ENCODE measurements around the gene TMEM59L.

TMEM59L gene

DNA sequence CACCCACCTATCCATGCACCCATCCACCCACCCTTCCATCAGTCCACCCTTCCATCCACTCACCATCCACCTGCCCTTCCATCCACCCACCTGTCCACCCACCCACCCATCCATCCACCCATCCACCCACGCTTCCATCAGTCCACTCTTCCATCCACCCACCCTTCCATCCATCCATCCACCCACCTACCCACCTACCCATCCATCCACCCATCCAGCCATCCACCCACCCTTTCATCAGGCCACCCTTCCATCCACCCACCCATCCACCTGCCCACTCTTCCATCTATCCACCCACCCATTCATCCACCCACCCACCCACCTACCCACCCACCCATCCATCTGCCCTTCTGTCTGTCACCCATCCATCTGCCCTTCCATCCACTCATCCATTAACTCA is 41.2 kb downstream of the TMEM59L start:
- Histone ChIP-seq H3F3A (ENCODE audit: control insufficient read depth, insufficient read depth) (no peaks in the 10 kb centered on the region), H3K4me2 (ENCODE audit: low read length) (no peak overlapping the region), H3K4me1 (ENCODE audit: control insufficient read depth, low read length) (peaks cover 7% of the 10 kb centered on the region), H3K9me2 (replicated peaks; ENCODE audit: control insufficient read depth, low read length) (no peaks in the 10 kb centered on the region), H3K27me3 (ENCODE audit: control insufficient read depth, low read length) (peaks cover 5% of the 10 kb centered on the region; the same call in 1 of the 2 replicates), H3K36me3 (ENCODE audit: control insufficient read depth, low read length) (no peaks in the 10 kb centered on the region), H3K4me3 (ENCODE audit: low read length) (no peak overlapping the region), H3K79me2 (ENCODE audit: control insufficient read depth, low read length) (peaks cover 2% of the 10 kb centered on the region), H3K27ac (ENCODE audit: low read depth, low read length) (no peak overlapping the region), H3K9me3 (ENCODE audit: control insufficient read depth, insufficient read depth, low read length) (no peaks in the 10 kb centered on the region), H4K20me1 (ENCODE audit: control insufficient read depth, insufficient read depth, low read depth, low read length) (no peaks in the 10 kb centered on the region)
- TF ChIP-seq EZH2phosphoT487 (IDR thresholded peaks at IDR 0.05; ENCODE audit: borderline replicate concordance, low read length): no peak
- TF ChIP-seq, protein P1, sequence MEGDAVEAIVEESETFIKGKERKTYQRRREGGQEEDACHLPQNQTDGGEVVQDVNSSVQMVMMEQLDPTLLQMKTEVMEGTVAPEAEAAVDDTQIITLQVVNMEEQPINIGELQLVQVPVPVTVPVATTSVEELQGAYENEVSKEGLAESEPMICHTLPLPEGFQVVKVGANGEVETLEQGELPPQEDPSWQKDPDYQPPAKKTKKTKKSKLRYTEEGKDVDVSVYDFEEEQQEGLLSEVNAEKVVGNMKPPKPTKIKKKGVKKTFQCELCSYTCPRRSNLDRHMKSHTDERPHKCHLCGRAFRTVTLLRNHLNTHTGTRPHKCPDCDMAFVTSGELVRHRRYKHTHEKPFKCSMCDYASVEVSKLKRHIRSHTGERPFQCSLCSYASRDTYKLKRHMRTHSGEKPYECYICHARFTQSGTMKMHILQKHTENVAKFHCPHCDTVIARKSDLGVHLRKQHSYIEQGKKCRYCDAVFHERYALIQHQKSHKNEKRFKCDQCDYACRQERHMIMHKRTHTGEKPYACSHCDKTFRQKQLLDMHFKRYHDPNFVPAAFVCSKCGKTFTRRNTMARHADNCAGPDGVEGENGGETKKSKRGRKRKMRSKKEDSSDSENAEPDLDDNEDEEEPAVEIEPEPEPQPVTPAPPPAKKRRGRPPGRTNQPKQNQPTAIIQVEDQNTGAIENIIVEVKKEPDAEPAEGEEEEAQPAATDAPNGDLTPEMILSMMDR (IDR thresholded peaks at IDR 0.05; ENCODE audit: low read depth, low read length, poor library complexity, severe bottlenecking): no peak

DNA sequence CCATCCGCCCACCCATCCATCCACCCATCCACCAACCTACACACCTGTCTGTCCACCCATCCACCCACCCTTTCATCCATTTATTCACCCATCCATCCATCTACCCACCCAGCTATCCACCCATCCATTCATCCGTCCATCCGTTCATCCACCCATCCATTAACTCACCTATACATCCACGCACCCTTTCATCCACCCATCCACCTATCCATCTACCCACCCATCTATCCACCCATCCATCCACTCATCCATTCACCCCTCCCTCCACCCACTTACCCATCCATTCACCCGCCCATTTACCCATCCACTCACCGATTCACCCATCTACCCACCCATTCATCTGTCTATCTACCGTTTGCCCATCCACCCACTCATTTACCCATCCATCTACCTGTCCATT is 41.8 kb downstream of the TMEM59L start:
- no peak for TF ChIP-seq EZH2phosphoT487 (IDR thresholded peaks at IDR 0.05; ENCODE audit: borderline replicate concordance, low read length)
- TF ChIP-seq, protein P1 (IDR thresholded peaks at IDR 0.05; ENCODE audit: low read depth, low read length, poor library complexity, severe bottlenecking): no peak

DNA sequence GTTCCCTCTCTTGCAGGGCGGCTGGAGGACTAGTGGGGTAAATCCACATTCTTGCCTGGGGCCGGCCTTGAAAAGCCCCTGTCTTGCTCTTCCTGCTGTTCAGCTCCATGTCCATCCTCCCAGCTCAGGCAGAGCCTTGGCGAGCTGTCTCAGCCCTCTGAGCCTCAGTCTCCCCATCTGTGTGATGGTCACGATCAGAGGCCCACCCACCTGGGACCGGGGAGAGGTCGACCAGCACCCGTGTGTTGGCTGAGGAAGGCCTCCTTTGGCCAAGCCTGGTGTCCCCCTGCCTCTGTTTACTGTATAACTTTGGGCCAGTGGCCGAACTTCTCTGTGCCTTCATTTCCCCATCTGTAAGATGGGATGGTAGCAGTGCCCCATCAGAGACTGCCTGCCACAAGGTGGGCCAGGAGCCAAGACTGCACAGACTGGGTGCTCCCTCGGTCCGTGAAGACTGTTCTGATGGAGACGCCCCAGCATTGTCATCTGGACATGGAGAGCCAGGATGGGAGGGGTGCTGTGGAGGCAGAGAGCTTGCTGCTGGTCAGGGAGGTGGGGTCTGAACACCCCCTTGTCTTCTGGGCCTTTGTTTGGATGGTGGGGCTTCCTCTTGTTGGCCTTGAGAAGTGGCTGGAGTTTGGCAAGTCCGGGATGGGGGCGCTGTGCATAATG is 42.6 kb downstream of the TMEM59L start:
- Histone ChIP-seq H3K27me3 (ENCODE audit: control insufficient read depth, low read length) (peaks cover 5% of the 10 kb centered on the region; the same call in 1 of the 2 replicates), H3K27ac (ENCODE audit: low read depth, low read length) (no peak overlapping the region), H3K36me3 (ENCODE audit: control insufficient read depth, low read length) (no peaks in the 10 kb centered on the region), H3K4me3 (ENCODE audit: low read length) (no peak overlapping the region), H4K20me1 (ENCODE audit: control insufficient read depth, insufficient read depth, low read depth, low read length) (0 out of 2 replicates have a peak, but pooled peaks cover 3% of the 10 kb centered on the region), H3K79me2 (ENCODE audit: control insufficient read depth, low read length) (peaks cover 2% of the 10 kb centered on the region; the same call in 1 of the 2 replicates), H3F3A (ENCODE audit: control insufficient read depth, insufficient read depth) (no peaks in the 10 kb centered on the region), H3K9me3 (ENCODE audit: control insufficient read depth, insufficient read depth, low read length) (no peaks in the 10 kb centered on the region), H3K4me2 (ENCODE audit: low read length) (no peak overlapping the region), H3K4me1 (ENCODE audit: control insufficient read depth, low read length) (peaks cover 14% of the 10 kb centered on the region), H3K9me2 (replicated peaks; ENCODE audit: control insufficient read depth, low read length) (no peaks in the 10 kb centered on the region)
- no peak for TF ChIP-seq EZH2phosphoT487 (IDR thresholded peaks at IDR 0.05; ENCODE audit: borderline replicate concordance, low read length)

More for the DNA sequence above, 41.8 kb downstream of the TMEM59L start:
- Histone ChIP-seq H3F3A (ENCODE audit: control insufficient read depth, insufficient read depth) (no peaks in the 10 kb centered on the region), H4K20me1 (ENCODE audit: control insufficient read depth, insufficient read depth, low read depth, low read length) (0 out of 2 replicates have a peak, but pooled peaks cover 3% of the 10 kb centered on the region), H3K36me3 (ENCODE audit: control insufficient read depth, low read length) (no peaks in the 10 kb centered on the region), H3K4me2 (ENCODE audit: low read length) (no peak overlapping the region), H3K27me3 (ENCODE audit: control insufficient read depth, low read length) (peaks cover 5% of the 10 kb centered on the region; the same call in 1 of the 2 replicates), H3K9me2 (replicated peaks; ENCODE audit: control insufficient read depth, low read length) (no peaks in the 10 kb centered on the region), H3K4me1 (ENCODE audit: control insufficient read depth, low read length) (peaks cover 13% of the 10 kb centered on the region), H3K27ac (ENCODE audit: low read depth, low read length) (no peak overlapping the region), H3K4me3 (ENCODE audit: low read length) (no peak overlapping the region), H3K79me2 (ENCODE audit: control insufficient read depth, low read length) (peaks cover 2% of the 10 kb centered on the region; the same call in 1 of the 2 replicates), H3K9me3 (ENCODE audit: control insufficient read depth, insufficient read depth, low read length) (no peaks in the 10 kb centered on the region)
